ENCODE measurements around the gene KRT78. TPM values are rescaled to one million over a fixed set of nuclear protein-coding genes. Genes with fewer than 3 reads are reported as not detected.

KRT78 gene
- total and polyA plus RNA-seq, 9 of the 15 experiments (the other 6 are each of a cell fraction or from before 2014, with no cell fraction given) = not detected

DNA sequence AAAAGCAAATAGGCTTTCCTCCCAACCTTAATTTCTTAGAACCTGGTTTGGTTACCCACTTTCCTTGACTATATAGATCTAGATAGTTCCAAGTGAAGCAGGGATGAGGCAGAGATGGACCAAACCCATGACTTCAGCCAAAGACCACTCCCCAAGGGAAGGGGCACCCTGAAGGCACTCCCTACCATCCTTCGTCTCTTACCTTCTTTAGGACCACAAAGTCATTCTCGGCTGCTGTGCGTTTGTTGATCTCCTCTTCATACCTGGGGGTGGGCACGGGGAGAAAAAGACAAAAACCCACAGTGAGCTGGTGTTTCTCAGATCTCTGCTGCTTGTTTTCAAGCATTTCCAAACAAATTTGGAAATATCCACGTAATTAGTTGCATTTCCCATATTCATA, 38.2 kb downstream of the KRT78 start:
- Histone ChIP-seq H3K9ac (ENCODE audit: insufficient read depth in 1 of 2, low read depth in 2 of 2, low read length in 2 of 2) (no peak overlapping the region), H2AFZ (ENCODE audit: low read depth, low read length) (no peak overlapping the region), H3K4me1 (replicated peaks in 1 of 2; ENCODE audit: control insufficient read depth in 2 of 2, insufficient read depth in 2 of 2, low read length in 2 of 2) (no peaks in the 10 kb centered on the region; a peak in 1 of 5 replicates), H3K4me3 (no peak overlapping the region), H3K79me2 (ENCODE audit: control insufficient read depth, insufficient read depth, low read length) (no peaks in the 10 kb centered on the region), H4K20me1 (replicated peaks; ENCODE audit: control insufficient read depth, insufficient read depth, low read length) (no peaks in the 10 kb centered on the region; the same call in none of the 2 replicates), H3K36me3 (ENCODE audit: control insufficient read depth, insufficient read depth, low read length) (no peaks in the 10 kb centered on the region), H3K4me2 (ENCODE audit: insufficient read depth, low read length) (no peak overlapping the region), H3K9me1 (ENCODE audit: control insufficient read depth, insufficient read depth, low read length) (peaks cover 2% of the 10 kb centered on the region), H3K27me3 (ENCODE audit: control insufficient read depth in 2 of 2, insufficient read depth in 2 of 2, low read length in 2 of 2) (peaks cover 31 to 62% of the 10 kb centered on the region in 2 experiments), H3K27ac (ENCODE audit: extremely low read depth, low read depth, low read length) (no peak overlapping the region), H3K9me3 (replicated peaks; ENCODE audit: control insufficient read depth, insufficient read depth, low read depth, low read length) (no peaks in the 10 kb centered on the region)
- intact Hi-C loops (cut with micrococcal nuclease) (no loop called here), in situ Hi-C loops (cut with MboI) (no loop called here)
- ATAC-seq (no peak), FAIRE-seq (no peak), DNase-seq (ENCODE audit: extremely low read depth in 1 of 4, low spot score in 3 of 4) (no peak)
- ChIA-PET POLR2A (no interaction called here), CTCF (ENCODE audit: low intra/inter-chr PET ratio) (no interaction called here)
- BruUV-seq (replicated peaks) = no TSS peak
- TF ChIP-seq KAT2B (IDR thresholded peaks at IDR 0.05; ENCODE audit: low read depth, low read length) (no peak), PCBP2 (IDR thresholded peaks at IDR 0.05; ENCODE audit: low read depth, low read length, poor library complexity, severe bottlenecking) (no peak), CCNT2 (IDR thresholded peaks at IDR 0.05; ENCODE audit: borderline replicate concordance, extremely low read depth, insufficient read length, low read depth, low read length) (no peak), SMAD4 (CRISPR knock-in tag; conservative IDR thresholded peaks at IDR 0.05) (no peak), CBX1 (IDR thresholded peaks at IDR 0.05; ENCODE audit: low read depth) (no peak), RFX7 (CRISPR knock-in tag; IDR thresholded peaks at IDR 0.05) (no peak), TAF15 (IDR thresholded peaks at IDR 0.05; ENCODE audit: low read depth, low read length) (no peak), U2AF1 (optimal IDR thresholded peaks at IDR 0.05; ENCODE audit: low read depth, low read length) (no peak), ZNF696 (CRISPR knock-in tag; conservative IDR thresholded peaks at IDR 0.05) (no peak), FIP1L1 (IDR thresholded peaks at IDR 0.05; ENCODE audit: low read depth, low read length, poor library complexity, severe bottlenecking) (no peak)
- TF ChIP-seq, protein P1, sequence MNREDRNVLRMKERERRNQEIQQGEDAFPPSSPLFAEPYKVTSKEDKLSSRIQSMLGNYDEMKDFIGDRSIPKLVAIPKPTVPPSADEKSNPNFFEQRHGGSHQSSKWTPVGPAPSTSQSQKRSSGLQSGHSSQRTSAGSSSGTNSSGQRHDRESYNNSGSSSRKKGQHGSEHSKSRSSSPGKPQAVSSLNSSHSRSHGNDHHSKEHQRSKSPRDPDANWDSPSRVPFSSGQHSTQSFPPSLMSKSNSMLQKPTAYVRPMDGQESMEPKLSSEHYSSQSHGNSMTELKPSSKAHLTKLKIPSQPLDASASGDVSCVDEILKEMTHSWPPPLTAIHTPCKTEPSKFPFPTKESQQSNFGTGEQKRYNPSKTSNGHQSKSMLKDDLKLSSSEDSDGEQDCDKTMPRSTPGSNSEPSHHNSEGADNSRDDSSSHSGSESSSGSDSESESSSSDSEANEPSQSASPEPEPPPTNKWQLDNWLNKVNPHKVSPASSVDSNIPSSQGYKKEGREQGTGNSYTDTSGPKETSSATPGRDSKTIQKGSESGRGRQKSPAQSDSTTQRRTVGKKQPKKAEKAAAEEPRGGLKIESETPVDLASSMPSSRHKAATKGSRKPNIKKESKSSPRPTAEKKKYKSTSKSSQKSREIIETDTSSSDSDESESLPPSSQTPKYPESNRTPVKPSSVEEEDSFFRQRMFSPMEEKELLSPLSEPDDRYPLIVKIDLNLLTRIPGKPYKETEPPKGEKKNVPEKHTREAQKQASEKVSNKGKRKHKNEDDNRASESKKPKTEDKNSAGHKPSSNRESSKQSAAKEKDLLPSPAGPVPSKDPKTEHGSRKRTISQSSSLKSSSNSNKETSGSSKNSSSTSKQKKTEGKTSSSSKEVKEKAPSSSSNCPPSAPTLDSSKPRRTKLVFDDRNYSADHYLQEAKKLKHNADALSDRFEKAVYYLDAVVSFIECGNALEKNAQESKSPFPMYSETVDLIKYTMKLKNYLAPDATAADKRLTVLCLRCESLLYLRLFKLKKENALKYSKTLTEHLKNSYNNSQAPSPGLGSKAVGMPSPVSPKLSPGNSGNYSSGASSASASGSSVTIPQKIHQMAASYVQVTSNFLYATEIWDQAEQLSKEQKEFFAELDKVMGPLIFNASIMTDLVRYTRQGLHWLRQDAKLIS (CRISPR knock-in tag; IDR thresholded peaks at IDR 0.05) = no peak
- TF ChIP-seq, protein P2, sequence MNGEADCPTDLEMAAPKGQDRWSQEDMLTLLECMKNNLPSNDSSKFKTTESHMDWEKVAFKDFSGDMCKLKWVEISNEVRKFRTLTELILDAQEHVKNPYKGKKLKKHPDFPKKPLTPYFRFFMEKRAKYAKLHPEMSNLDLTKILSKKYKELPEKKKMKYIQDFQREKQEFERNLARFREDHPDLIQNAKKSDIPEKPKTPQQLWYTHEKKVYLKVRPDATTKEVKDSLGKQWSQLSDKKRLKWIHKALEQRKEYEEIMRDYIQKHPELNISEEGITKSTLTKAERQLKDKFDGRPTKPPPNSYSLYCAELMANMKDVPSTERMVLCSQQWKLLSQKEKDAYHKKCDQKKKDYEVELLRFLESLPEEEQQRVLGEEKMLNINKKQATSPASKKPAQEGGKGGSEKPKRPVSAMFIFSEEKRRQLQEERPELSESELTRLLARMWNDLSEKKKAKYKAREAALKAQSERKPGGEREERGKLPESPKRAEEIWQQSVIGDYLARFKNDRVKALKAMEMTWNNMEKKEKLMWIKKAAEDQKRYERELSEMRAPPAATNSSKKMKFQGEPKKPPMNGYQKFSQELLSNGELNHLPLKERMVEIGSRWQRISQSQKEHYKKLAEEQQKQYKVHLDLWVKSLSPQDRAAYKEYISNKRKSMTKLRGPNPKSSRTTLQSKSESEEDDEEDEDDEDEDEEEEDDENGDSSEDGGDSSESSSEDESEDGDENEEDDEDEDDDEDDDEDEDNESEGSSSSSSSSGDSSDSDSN (IDR thresholded peaks at IDR 0.05; ENCODE audit: borderline replicate concordance in 1 of 2, low read depth in 2 of 2, low read length in 2 of 2) = no peak
- 0% methylated on average over 5 of the region's 5 CpGs for WGBS (ENCODE audit: insufficient coverage, low coverage, missing lambda C conversion rate)

Measured in K562 (cell line).